IMR-90 (cell line): ENCODE data around the gene SNRPB2. TPM values are rescaled to one million over a fixed set of nuclear protein-coding genes. Genes with fewer than 3 reads are reported as not detected.

Experiments
- ATAC-seq: fragments of 200-7000 bp; cut with Tn5 transposase; 2 replicates; pipeline ENCODE4 v1.9.1; 2020; ENCODE audit warnings: low read depth, mild to moderate bottlenecking, moderate library complexity
- BruUV-seq: library from RNA; stranded (reverse); fragments of 400-500 nt; replicated peaks from 2 replicates; lab custom pipeline; 2021; lab: Mats Ljungman, UMichigan
- CTCF ChIA-PET: fragments of 300-600 bp; formaldehyde crosslinking; extraction: SDS; loops from one replicate; lab custom pipeline; 2021; ENCODE audit warnings: antibody characterized with exemption; lab: Yijun Ruan, JAX
- POLR2A ChIA-PET: fragments of 300-600 bp; sonication (Branson Sonifier 250); formaldehyde crosslinking; loops from one replicate; lab custom pipeline; 2022; ENCODE audit warnings: antibody characterized with exemption; ENCODE audit not compliant: unreplicated experiment; lab: Charles Lee
- DNase-seq: peaks from one replicate; pipeline ENCODE4 v3.0.0; 2013
- H2AFZ ChIP-seq: replicated peaks from 2 replicates; pipeline ENCODE3; 2013; ENCODE audit warnings: low read length, mild to moderate bottlenecking; ENCODE audit not compliant: poor library complexity
- H2AK5ac ChIP-seq: 2 replicates; pipeline ENCODE4 v1.6.1; 2013; ENCODE audit warnings: low read depth, low read length, inconsistent platforms
- H2AK9ac ChIP-seq: replicated peaks from 2 replicates; pipeline ENCODE3; 2013; ENCODE audit warnings: mild to moderate bottlenecking, low read depth, low read length, moderate library complexity; ENCODE audit not compliant: poor library complexity
- H2BK120ac ChIP-seq: 2 replicates; pipeline ENCODE4 v1.6.1; 2013; ENCODE audit warnings: low read depth, low read length, inconsistent platforms
- H2BK15ac ChIP-seq: 3 replicates; pipeline ENCODE4 v1.6.1; 2013; ENCODE audit warnings: low read depth, low read length, inconsistent platforms
- H2BK20ac ChIP-seq: 2 replicates; pipeline ENCODE4 v1.6.1; 2013; ENCODE audit warnings: low read depth, mild to moderate bottlenecking, inconsistent platforms, low read length, moderate library complexity
- H2BK5ac ChIP-seq: 2 replicates; pipeline ENCODE4 v1.6.1; 2013; ENCODE audit warnings: mild to moderate bottlenecking, low read depth, low read length, inconsistent platforms; ENCODE audit not compliant: poor library complexity, severe bottlenecking
- H3K14ac ChIP-seq: replicated peaks from 2 replicates; pipeline ENCODE4 v1.6.1; 2013; ENCODE audit warnings: low read depth, low read length, inconsistent platforms
- H3K18ac ChIP-seq: 2 replicates; pipeline ENCODE4 v1.6.1; 2013; ENCODE audit warnings: low read depth, low read length, control low read depth
- H3K23ac ChIP-seq: 2 replicates; pipeline ENCODE4 v1.6.1; 2013; ENCODE audit warnings: low read depth, low read length, inconsistent platforms
- H3K27ac ChIP-seq: 2 replicates; pipeline ENCODE4 v1.5.1; 2013; ENCODE audit warnings: mild to moderate bottlenecking, control low read depth, low read length; ENCODE audit not compliant: insufficient read depth
- H3K27me3 ChIP-seq: 2 replicates; pipeline ENCODE4 v1.6.1; 2013; ENCODE audit warnings: low read length; ENCODE audit not compliant: control insufficient read depth, insufficient read depth
- H3K36me3 ChIP-seq: 2 replicates; pipeline ENCODE4 v1.6.1; 2013; ENCODE audit warnings: low read length, mixed read lengths; ENCODE audit not compliant: control insufficient read depth, insufficient read depth
- H3K4ac ChIP-seq: 2 replicates; pipeline ENCODE4 v1.6.1; 2013; ENCODE audit warnings: low read depth, low read length, inconsistent platforms
- H3K4me1 ChIP-seq: 2 replicates; pipeline ENCODE4 v1.6.1; 2013; ENCODE audit warnings: low read length, mixed read lengths; ENCODE audit not compliant: control insufficient read depth, insufficient read depth
- H3K4me2 ChIP-seq: 2 replicates; pipeline ENCODE4 v1.6.1; 2013; ENCODE audit warnings: low read depth, mild to moderate bottlenecking, control low read depth, low read length, moderate library complexity
- H3K4me3 ChIP-seq: 2 replicates; pipeline ENCODE4 v1.5.1; 2013; ENCODE audit warnings: low read depth, mild to moderate bottlenecking, control low read depth, low read length, moderate library complexity; ENCODE audit not compliant: insufficient read depth
- H3K56ac ChIP-seq: 2 replicates; pipeline ENCODE4 v1.6.1; 2013; ENCODE audit warnings: low read length, inconsistent platforms; ENCODE audit not compliant: insufficient read depth; ENCODE audit errors: extremely low read depth
- H3K79me1 ChIP-seq, 2 experiments: 2 replicates each; pipeline ENCODE4 v1.6.1; 2013; ENCODE audit warnings: low read length in 2 of 2, inconsistent platforms in 1 of 2, low read depth in 1 of 2
- H3K9ac ChIP-seq: 2 replicates; pipeline ENCODE4 v1.6.1; 2013; ENCODE audit warnings: low read depth, low read length, control low read depth
- H3K9me1 ChIP-seq: 2 replicates; pipeline ENCODE4 v1.6.1; 2013; ENCODE audit warnings: low read length, inconsistent platforms; ENCODE audit not compliant: insufficient read depth
- H3K9me3 ChIP-seq: 2 replicates; pipeline ENCODE4 v1.6.1; 2013; ENCODE audit warnings: low read length; ENCODE audit not compliant: control insufficient read depth, insufficient read depth
- H4K20me1 ChIP-seq: 2 replicates; pipeline ENCODE4 v1.6.1; 2013; ENCODE audit warnings: low read length, inconsistent platforms; ENCODE audit not compliant: insufficient read depth
- H4K5ac ChIP-seq: 2 replicates; pipeline ENCODE4 v1.6.1; 2013; ENCODE audit warnings: mild to moderate bottlenecking, low read depth, low read length, control low read depth
- H4K8ac ChIP-seq, 2 experiments: 2 replicates each; pipeline ENCODE4 v1.6.1; 2013; ENCODE audit warnings: low read depth in 2 of 2, low read length in 2 of 2, control low read depth in 1 of 2, inconsistent platforms in 1 of 2
- H4K91ac ChIP-seq: 2 replicates; pipeline ENCODE4 v1.6.1; 2013; ENCODE audit warnings: low read depth, low read length, inconsistent platforms; ENCODE audit not compliant: insufficient read depth
- BHLHE40 ChIP-seq: fragments of 150-350 bp; IDR thresholded peaks from 2 replicates; pipeline ENCODE4 v1.6.1; 2016; ENCODE audit warnings: mild to moderate bottlenecking, low read depth, low read length
- CEBPB ChIP-seq: IDR thresholded peaks from 2 replicates; pipeline ENCODE4 v1.6.1; 2012; ENCODE audit warnings: low read depth, low read length, improper control_type of control experiment
- CHD1 ChIP-seq: IDR thresholded peaks from 2 replicates; pipeline ENCODE4 v1.6.1; 2012; ENCODE audit warnings: low read depth, low read length, improper control_type of control experiment
- MAFK ChIP-seq: IDR thresholded peaks from 2 replicates; pipeline ENCODE4 v1.6.1; 2012; ENCODE audit warnings: low read depth, low read length, improper control_type of control experiment
- MAZ ChIP-seq: IDR thresholded peaks from 2 replicates; pipeline ENCODE4 v1.6.1; 2012; ENCODE audit warnings: low read depth, mild to moderate bottlenecking, low read length, improper control_type of control experiment, moderate library complexity, borderline replicate concordance
- NFE2L2 ChIP-seq: fragments of 150-350 bp; IDR thresholded peaks from 2 replicates; pipeline ENCODE4 v1.6.1; 2016; ENCODE audit warnings: low read depth, mild to moderate bottlenecking, low read length
- POLR2A ChIP-seq: IDR thresholded peaks from 2 replicates; pipeline ENCODE4 v1.6.1; 2012; ENCODE audit warnings: mild to moderate bottlenecking, low read depth, low read length
- RCOR1 ChIP-seq: IDR thresholded peaks from 2 replicates; pipeline ENCODE4 v1.6.1; 2012; ENCODE audit warnings: mild to moderate bottlenecking, low read length, improper control_type of control experiment; ENCODE audit not compliant: insufficient replicate concordance
- SMC3 ChIP-seq: fragments of 150-350 bp; IDR thresholded peaks from 2 replicates; pipeline ENCODE4 v1.6.1; 2016; ENCODE audit warnings: low read depth, mild to moderate bottlenecking, antibody characterized with exemption, low read length, moderate library complexity
- USF2 ChIP-seq: fragments of 150-350 bp; IDR thresholded peaks from 2 replicates; pipeline ENCODE4 v1.6.1; 2017; ENCODE audit warnings: mild to moderate bottlenecking, antibody characterized with exemption, low read length, low read depth
- WGBS, 2 experiments: methylation state at CpG; one replicate each; pipeline versions ENCODE4 v1.1.5 to v1.1.7; 2013; ENCODE audit warnings: missing lambda C conversion rate in 2 of 2; ENCODE audit not compliant: insufficient read length in 1 of 2; ENCODE audit errors: extremely low coverage in 2 of 2; 5-methylcytosine and 5-hydroxymethylcytosine counted together
- dilution Hi-C: fragments of 300-500 bp; cut with HindIII; formaldehyde crosslinking; loops from one replicate; pipeline ENCODE4 v1.14.3; 2018; ENCODE audit warnings: low sequenced_read_pairs; ENCODE audit not compliant: unreplicated experiment
- in situ Hi-C: fragments of 300-500 bp; cut with MboI; formaldehyde crosslinking; loops from 3 replicates; pipeline ENCODE4 v1.14.3; 2019; ENCODE audit warnings: low sequenced_read_pairs, inconsistent platforms, mixed read lengths
- intact Hi-C: fragments of 100-400 bp; cut with micrococcal nuclease; formaldehyde crosslinking; loops from 2 replicates; pipeline ENCODE4 v1.10.0; 2022
- polyA plus RNA-seq, 3 experiments: library from polyadenylated mRNA; depleted of rRNA; stranded (reverse); fragments of >200 nt; gene quantifications; 2 replicates each; pipeline ENCODE4 v1.2.3, GENCODE V29; 2012; ENCODE audit warnings: low replicate concordance in 1 of 3
- total RNA-seq: library from RNA; depleted of rRNA; stranded (reverse); fragments of >200 nt; gene quantifications from 2 replicates; pipeline ENCODE4 v1.2.3, GENCODE V29; 2012
- TF ChIP-seq, protein P1 (sequence below): conservative IDR thresholded peaks from 2 replicates; pipeline ENCODE4 v1.5.1; 2012; ENCODE audit warnings: mild to moderate bottlenecking, low read depth, low read length, improper control_type of control experiment

Gene SNRPB2
- total and polyA plus RNA-seq, 2 of the 4 experiments (the other 2 are of a cell fraction): 27.1 to 65.6 TPM

DNA sequence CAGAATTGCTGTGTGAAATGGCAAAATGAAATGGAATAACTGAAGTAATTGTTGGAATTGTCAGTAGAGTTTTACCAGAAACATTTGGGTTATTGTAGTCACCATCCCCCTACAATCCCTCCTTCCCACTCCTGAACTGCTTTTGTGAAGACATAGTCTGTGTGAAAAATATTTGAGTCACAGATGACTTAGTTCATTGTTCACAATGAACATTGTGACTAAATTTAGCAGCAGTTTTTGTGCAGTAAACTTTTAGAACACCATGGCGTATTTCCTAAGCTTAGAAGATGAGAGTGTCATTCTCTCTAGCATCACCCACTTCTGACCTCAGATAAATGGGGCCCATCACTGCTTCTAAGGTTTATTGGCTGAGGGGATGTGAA is 29.3 kb downstream of the SNRPB2 start:
- H2BK5ac ChIP-seq: no peak overlapping the region
- H3K9me3 ChIP-seq: no peaks in the 10 kb centered on the region
- no TSS peak for BruUV-seq
- H3K4ac ChIP-seq: no peak overlapping the region
- no peaks in the 10 kb centered on the region for H3K36me3 ChIP-seq
- no peak overlapping the region for H3K9ac ChIP-seq
- H3K9me1 ChIP-seq: no peaks in the 10 kb centered on the region
- no peak overlapping the region for H2AK9ac ChIP-seq
- WGBS, 2 experiments: no CpG with 5 or more reads among the region's 1 CpG
- no peaks in the 10 kb centered on the region for H3K79me1 ChIP-seq
- POLR2A ChIA-PET: no interaction called here
- H3K27ac ChIP-seq: no peak overlapping the region
- H3K4me2 ChIP-seq: no peak overlapping the region
- intact Hi-C loops: no loop called here
- ATAC-seq: no peak
- H4K20me1 ChIP-seq: no peaks in the 10 kb centered on the region
- H3K4me1 ChIP-seq: no peaks in the 10 kb centered on the region
- H2BK20ac ChIP-seq: no peak overlapping the region
- H4K91ac ChIP-seq: no peak overlapping the region
- no peak overlapping the region for H4K5ac ChIP-seq
- H3K56ac ChIP-seq: no peak overlapping the region
- peaks cover 2% of the 10 kb centered on the region for H3K27me3 ChIP-seq
- no peak overlapping the region for H3K18ac ChIP-seq
- no peak overlapping the region for H2AFZ ChIP-seq
- CTCF ChIA-PET: no interaction called here
- no peak overlapping the region for H2BK120ac ChIP-seq
- no peak overlapping the region for H2BK15ac ChIP-seq
- no peak overlapping the region for H3K23ac ChIP-seq
- DNase-seq: no peak
- no peak overlapping the region for H4K8ac ChIP-seq
- H3K4me3 ChIP-seq: no peak overlapping the region
- dilution Hi-C loops: no loop called here
- no peak overlapping the region for H3K14ac ChIP-seq
- TF ChIP-seq SMC3 (no peak), BHLHE40 (no peak), CHD1 (no peak), RCOR1 (no peak), POLR2A (no peak), MAZ (no peak), CEBPB (no peak), USF2 (no peak), NFE2L2 (no peak), MAFK (no peak)
- TF ChIP-seq, protein P1, sequence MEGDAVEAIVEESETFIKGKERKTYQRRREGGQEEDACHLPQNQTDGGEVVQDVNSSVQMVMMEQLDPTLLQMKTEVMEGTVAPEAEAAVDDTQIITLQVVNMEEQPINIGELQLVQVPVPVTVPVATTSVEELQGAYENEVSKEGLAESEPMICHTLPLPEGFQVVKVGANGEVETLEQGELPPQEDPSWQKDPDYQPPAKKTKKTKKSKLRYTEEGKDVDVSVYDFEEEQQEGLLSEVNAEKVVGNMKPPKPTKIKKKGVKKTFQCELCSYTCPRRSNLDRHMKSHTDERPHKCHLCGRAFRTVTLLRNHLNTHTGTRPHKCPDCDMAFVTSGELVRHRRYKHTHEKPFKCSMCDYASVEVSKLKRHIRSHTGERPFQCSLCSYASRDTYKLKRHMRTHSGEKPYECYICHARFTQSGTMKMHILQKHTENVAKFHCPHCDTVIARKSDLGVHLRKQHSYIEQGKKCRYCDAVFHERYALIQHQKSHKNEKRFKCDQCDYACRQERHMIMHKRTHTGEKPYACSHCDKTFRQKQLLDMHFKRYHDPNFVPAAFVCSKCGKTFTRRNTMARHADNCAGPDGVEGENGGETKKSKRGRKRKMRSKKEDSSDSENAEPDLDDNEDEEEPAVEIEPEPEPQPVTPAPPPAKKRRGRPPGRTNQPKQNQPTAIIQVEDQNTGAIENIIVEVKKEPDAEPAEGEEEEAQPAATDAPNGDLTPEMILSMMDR: no peak
- no peak overlapping the region for H2AK5ac ChIP-seq
- in situ Hi-C loops: no loop called here
